ENCODE data around the gene PIGZ.

DNA sequence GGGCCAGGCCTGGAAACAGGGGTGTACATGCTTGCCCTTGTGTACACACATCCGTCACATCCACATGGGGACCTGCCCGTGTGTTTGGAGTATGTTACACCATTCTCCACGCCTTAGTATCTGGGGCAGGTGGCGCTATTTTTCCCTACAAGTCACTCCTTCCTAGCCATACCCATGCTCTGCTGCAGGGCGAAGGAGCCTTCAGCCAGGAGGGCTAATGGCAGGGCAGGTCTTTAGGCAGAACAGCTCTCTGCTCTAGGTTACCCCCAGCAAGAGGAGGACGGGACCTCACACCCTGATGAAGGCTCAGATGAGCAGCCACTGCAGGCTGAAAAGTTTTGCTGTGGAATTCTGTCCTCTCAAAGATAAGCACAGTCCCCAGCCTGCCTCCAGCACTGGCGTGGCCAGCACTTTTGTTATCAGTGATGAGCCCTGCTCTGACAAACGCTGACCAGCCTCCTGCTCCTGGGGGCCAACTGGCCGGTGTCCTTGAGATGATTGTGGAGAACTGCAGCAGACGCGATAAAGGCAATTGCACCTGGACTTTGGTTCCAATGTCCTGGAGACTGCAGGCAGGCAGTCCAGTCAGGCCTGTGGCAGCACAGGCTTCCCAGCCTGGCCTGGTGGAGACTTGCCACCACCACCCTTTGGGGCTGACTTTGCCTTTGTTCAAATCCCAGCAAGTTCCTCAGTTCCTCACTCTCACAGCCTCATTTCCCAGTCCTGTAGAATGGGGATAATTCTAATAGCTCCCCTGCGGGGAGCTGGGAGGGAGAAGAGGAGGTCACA lies 19.8 kb upstream of the PIGZ start:
- no peak for TF ChIP-seq EZH2 (IDR thresholded peaks at IDR 0.05; ENCODE audit: borderline replicate concordance, low read depth, low read length, poor library complexity, severe bottlenecking)
- TF ChIP-seq, protein P1, sequence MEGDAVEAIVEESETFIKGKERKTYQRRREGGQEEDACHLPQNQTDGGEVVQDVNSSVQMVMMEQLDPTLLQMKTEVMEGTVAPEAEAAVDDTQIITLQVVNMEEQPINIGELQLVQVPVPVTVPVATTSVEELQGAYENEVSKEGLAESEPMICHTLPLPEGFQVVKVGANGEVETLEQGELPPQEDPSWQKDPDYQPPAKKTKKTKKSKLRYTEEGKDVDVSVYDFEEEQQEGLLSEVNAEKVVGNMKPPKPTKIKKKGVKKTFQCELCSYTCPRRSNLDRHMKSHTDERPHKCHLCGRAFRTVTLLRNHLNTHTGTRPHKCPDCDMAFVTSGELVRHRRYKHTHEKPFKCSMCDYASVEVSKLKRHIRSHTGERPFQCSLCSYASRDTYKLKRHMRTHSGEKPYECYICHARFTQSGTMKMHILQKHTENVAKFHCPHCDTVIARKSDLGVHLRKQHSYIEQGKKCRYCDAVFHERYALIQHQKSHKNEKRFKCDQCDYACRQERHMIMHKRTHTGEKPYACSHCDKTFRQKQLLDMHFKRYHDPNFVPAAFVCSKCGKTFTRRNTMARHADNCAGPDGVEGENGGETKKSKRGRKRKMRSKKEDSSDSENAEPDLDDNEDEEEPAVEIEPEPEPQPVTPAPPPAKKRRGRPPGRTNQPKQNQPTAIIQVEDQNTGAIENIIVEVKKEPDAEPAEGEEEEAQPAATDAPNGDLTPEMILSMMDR (conservative IDR thresholded peaks at IDR 0.05; ENCODE audit: low read depth, low read length): peak; percentile 52
